Measurements from ENCODE around the gene WDR91.
"Not testable (repeated sequence)": the region's sequence is repeated elsewhere in the genome, so short reads cannot be mapped to it uniquely, and the experiment has no call there.

Gene WDR91

GRCh38 chr7:135233570-135233969 lies 22.2 kb upstream of the WDR91 start, which contains the start of gene STRA8:
Gene STRA8, plus strand, starts transcription at chr7:135233838. Its CDS starts 6,687 bp downstream, at chr7:135240525.
- DNase-seq, result no peak

- DNase-seq, result no peak
Measured at GRCh38 chr7:135232720-135233119, 21.4 kb upstream of the WDR91 start.

GRCh38 chr7:135232087-135232486 lies 20.8 kb upstream of the WDR91 start:
- no peak for DNase-seq

DNA sequence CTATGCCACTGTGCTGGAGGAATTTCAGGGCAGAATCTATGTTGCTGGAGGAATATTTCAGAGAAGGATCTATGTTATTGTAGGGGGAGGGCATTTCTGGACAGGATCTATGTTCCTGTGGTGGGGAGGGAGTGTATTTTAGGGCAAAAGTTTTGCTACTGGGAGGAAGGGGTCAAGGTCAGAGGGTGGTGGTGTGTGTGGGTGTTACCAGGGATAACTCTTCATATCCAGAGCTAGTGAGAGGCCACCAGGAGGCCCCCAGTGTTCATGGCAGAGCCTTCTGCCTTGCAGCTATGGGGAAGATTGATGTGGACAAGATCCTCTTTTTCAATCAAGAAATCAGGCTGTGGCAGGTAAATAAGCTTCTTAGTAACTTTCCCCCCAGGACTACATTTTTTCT lies 20.4 kb upstream of the WDR91 start:
- no peak for DNase-seq

DNA sequence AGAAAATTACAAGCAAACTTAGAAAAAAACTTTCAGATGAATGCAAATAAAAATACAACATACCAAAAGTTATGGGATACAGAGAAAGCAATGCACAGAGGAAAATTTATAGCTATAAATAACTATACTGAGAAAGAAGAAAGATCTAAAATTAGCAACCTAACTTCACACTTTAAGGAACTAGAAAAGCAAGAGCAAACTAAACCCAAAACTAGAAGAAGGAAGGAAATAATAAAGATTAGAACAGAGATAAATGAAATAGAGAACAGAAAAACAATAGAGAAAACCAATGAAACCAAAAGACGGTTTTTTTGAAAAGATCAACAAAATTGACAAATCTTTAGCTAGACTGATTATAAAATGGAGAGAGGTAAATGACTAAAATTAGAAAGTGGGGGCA lies 12.7 kb upstream of the WDR91 start:
- DNase-seq, result no peak

- no peak for DNase-seq
Measured at GRCh38 chr7:135217645-135218509, 6.6 kb upstream of the WDR91 start.

GRCh38 chr7:135215698-135216097 lies 4.4 kb upstream of the WDR91 start:
- DNase-seq, result no peak

DNA sequence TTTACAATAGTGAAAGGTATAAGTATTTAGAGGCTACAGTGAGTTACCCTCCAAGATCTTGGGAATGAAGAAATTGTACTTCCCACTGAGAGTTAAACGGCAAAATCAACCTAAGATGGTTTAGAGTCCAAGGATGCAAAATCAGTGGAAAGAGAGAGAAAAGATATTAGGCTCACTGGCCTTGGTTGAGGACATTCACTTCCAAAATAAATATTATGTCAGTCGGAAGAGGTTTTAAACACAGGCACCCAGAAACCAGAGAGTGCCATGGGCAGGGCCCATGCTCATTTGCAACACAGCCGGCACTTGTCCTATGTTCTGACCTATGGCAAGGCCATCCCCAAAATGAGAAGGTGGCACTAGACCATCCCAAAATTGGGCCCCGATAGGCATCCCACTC lies 3.9 kb upstream of the WDR91 start:
- DNase-seq, result no peak

DNA sequence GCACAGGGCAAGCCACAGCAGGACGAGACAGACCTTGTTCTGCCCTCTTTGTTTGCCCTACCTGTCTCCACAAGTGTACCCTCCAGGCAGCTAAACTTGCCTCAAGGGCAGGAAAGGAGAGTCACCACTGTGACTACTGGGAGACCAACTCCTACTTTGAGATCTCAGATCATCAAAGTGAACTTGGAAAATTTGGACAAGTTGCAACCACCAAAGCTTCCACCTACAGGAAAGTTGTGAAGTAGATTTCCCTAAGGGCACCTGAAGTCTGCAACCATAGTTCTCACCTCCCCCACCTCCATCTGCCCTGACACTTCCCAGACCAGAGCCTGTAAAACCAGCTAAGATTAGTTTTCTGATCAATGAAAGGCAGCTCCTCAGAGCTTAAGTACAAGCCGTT lies 2.5 kb upstream of the WDR91 start:
- DNase-seq, result no peak

- not testable (repeated sequence) for DNase-seq
Measured at GRCh38 chr7:135211946-135212685, 790 bp upstream of the WDR91 start.

DNA sequence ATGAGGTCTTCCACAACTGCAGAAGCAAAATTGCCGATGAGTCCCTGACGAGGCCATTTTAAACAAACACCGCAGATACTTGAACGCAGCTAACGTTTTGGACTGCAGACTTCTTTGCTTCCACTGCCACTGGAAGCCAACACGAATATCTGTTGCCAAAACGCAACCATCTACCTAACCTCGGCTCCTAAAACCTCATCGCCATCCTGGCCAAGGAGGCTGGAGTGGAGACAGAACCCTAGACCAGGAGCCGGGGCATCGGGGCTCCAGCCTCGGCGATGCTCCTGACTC lies 493 bp downstream of the WDR91 start:
- no peak for DNase-seq

DNA sequence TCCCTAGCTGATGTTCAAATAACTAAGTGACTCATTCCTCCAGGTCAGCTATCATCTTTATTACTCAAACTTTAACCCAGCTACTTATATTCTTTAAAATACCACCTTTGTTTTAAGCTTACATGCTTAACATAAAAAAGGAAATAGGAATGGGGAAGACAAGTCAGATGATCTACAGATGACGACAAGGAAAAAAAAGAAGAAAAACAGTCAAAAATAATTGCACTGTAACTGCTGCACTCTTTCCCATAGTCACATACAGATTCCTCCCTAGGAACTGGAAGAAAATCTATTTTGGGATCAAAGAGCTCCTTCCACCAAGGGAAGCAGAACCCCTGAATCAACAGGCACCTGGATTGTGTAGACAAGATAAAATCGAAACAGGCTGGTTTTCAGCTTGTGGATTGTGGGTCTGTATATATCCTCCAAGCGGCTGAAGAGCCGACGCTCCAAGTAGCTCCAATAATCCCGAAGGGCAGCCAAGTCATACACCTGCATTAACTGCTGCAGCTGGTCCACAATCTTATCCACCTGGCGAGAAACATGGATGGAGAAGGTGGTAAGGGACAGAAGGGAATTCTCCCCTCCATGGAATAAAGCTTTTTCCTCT lies 2.0 kb downstream of the WDR91 start:
- no peak for DNase-seq

DNA sequence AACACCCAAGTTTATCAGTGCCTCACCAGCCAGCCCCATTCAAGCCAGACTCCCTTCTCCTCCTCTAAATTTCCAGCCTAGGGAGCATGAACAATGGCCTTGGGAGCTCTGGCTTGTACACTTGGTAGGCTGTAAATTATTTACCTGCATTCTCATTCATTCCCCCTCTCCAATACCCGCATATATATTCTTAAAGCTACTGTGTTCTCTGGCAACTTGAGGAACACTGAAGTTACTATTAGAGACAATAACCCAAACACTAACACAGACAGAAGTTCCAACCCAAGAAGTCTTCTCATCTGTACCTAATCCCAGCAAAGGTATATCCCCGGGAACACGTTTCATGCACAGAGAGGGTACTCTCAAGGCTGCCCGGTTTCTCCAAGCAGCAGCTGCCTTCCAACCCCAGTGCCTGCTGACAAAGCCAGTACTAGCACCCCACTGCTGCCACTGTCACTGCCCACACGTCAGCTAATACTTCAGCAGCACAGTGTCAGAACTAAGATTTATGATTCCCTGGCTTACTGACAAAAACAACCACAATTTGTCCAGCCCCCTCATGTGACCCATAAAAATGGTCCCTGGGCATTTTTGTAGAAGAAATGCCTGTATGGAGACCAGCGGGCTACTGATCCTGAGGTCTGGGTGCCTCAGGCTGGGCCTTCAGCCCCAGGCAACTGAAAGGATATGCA lies 3.1 kb downstream of the WDR91 start:
- DNase-seq, result no peak

DNA sequence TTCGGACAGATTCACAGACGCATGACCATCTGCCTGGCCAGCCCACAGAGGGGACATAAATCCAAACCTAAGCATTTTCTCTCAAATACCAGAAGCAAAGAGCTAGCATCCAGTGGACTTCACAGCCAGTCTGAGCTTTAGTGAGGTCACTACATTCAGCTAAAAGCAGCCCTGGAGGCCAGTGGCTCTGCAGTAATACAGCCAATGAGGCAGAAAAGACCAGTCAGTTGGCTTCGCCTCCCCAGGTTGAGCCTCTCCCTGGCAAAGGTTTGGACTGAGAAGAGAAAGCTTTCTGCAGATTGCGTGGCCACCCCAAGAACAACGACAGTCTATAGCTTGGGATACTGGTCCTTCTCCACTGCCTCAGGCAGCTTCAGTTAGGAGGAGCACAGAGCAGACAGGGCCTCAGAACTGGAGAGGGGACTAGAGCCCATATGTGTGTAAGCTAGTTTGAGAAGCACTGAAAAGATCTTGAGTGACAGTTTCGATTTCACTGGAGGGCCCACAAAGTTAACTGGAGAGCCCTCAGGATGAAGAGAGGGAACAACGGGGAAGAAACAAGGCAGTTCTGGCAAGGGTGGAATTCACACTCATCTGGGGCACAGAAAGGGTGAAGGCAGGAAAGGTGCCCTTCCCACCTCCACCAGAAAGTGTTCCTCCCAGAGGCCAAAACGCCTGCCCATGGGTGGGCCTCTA lies 3.8 kb downstream of the WDR91 start:
- no peak for DNase-seq

GRCh38 chr7:135206941-135207391 lies 4.4 kb downstream of the WDR91 start:
- DNase-seq, result no peak

DNA sequence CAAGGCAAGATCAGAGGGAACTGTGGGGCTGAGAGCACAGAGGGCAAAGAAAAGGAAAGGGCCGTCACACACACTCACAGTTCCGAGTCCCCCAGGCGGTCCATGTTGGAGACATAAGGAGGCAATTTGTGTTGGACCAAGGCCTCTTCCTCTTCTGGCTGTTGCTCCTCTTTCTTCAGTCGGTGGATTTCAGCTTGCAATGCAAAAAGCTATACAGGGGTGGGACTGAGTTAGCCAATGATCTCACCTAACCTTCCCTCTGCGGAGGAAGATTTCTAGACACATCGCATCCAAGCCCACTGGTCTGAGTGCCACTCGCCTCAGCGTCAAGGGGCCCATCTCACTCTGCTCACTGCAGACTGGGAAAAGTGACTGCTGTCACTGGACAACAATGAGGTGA lies 5.5 kb downstream of the WDR91 start:
- DNase-seq, result no peak

DNA sequence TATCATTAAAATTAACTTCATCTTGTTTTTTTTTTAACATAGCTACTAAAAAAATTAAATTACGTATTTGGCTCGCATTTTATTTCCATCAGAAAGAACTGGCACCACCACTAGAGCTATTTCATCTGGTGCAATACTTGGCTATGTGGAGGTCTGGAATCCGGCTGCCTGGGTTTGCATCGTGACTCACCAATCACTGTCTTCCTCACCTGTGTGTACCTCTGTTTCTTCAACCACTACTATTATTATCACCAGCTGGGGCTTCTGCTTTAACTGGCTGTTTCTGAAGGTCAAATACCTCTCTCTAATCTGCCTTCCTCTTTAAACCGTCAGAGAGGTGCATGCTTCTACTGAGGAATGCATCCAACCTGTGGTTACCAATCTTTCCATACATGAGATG lies 6.5 kb downstream of the WDR91 start:
- no peak for DNase-seq

DNA sequence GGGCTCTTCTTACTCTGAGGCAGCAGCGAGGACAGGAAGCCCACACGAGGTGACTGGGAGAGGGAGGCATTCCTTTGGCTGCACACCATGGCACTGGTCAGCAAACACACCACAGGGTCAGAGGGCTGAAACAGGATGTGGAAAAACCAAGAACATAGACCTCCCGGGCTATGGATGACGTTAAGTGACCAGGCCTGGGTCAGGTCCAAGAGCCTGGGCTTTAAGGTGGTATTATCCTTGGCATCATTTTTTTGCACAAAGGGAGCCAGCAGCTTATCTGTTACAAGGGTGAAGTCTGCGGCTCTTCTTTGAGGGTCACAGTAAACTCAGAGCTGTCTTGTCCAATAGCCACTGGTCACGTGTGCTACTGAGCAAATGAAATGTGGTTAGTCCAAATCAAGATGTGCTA lies 7.0 kb downstream of the WDR91 start:
- DNase-seq, result no peak

DNA sequence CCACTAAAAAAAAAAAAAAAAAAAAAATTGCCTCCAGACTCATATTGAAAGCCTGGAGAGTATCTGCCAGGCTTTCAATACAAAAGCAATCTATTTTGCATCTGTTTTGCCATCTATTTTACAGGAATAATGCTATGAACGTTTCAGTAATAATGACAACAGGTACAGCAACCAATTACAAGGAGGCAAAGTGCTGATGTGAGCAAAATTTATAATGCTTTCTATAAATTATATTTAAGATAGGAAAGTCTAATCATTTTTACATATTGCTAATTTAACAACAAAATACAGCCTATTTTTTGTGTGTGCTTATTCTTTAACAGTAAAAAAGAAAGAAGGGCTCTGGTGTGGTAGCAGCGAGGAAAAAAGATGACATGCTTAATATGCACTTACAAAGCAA lies 10.0 kb downstream of the WDR91 start:
- DNase-seq, result no peak

DNA sequence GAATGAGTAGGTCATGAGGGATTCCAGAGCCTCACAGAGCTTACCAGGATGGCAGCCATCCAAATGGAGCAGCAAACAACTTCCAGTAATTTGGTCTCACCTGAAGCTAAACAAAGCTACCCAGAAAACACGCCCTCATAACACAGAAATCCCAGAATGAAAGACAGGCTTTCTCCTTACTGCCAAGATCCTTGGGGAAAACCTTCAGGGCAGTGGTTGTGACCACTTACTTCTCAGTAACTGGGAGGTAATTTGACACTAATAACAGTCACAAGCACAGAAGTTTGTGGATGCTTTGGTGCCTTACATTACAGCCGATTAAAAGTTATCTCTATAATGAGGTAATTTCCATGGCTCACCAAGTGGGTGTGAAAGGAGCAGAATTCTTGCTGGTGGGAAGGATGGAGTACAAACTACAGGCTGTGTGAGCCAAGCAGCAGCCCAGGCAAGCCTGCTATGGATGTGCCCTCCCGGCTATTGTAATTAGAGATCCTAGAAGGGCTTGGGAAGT lies 10.4 kb downstream of the WDR91 start:
- no peak for DNase-seq

- no peak for DNase-seq
Measured at GRCh38 chr7:135199439-135199838, 11.9 kb downstream of the WDR91 start.

- no peak for DNase-seq
Measured at GRCh38 chr7:135197906-135198655, 13.2 kb downstream of the WDR91 start.
